OCI-LY3 (cell line): Measurements from ENCODE around the gene TYRO3.

Source experiments
- H2AFZ ChIP-seq: fragments of 200-600, 300-600 bp; shearing (Covaris generic); 2 replicates; pipeline ENCODE4 v1.6.0; 2014; ENCODE audit warnings: antibody characterized with exemption, low read depth, low read length
- H3K27ac ChIP-seq: fragments of 200-600, 300-600 bp; sonication (generic); 2 replicates; pipeline ENCODE4 v1.5.1; 2014; ENCODE audit warnings: mild to moderate bottlenecking, low read length, moderate library complexity, mixed read lengths
- H3K27me3 ChIP-seq: fragments of 200-600, 300-600 bp; sonication (generic); 2 replicates; pipeline ENCODE4 v1.6.1; 2014; ENCODE audit warnings: low read depth, low read length, mixed read lengths
- H3K36me3 ChIP-seq: fragments of 200-600, 300-600 bp; sonication (generic); replicated peaks from 2 replicates; pipeline ENCODE3; 2014; ENCODE audit warnings: low read depth, low read length, mixed read lengths
- H3K4me1 ChIP-seq: fragments of 300-600, 200-600 bp; sonication (generic); 2 replicates; pipeline ENCODE4 v1.6.1; 2014; ENCODE audit warnings: low read length, mixed read lengths
- H3K4me2 ChIP-seq: fragments of 200-600, 300-600 bp; sonication (generic); 2 replicates; pipeline ENCODE4 v1.6.1; 2014; ENCODE audit warnings: low read length, mixed read lengths
- H3K4me3 ChIP-seq: fragments of 300-600, 200-600 bp; sonication (generic); 2 replicates; pipeline ENCODE4 v1.5.1; 2014; ENCODE audit warnings: antibody characterized with exemption, mild to moderate bottlenecking, low read length, moderate library complexity
- H3K79me2 ChIP-seq: fragments of 300-600, 200-600 bp; shearing (Covaris generic); 2 replicates; pipeline ENCODE4 v1.6.1; 2014; ENCODE audit warnings: mild to moderate bottlenecking, low read length, mixed read lengths
- H3K9ac ChIP-seq: fragments of 300-600, 200-600 bp; shearing (Covaris generic); 2 replicates; pipeline ENCODE4 v1.6.0; 2014; ENCODE audit warnings: mild to moderate bottlenecking, low read length, moderate library complexity
- H3K9me3 ChIP-seq: fragments of 200-600, 300-600 bp; shearing (Covaris generic); 2 replicates; pipeline ENCODE4 v1.6.1; 2014; ENCODE audit warnings: low read length, mixed read lengths; ENCODE audit not compliant: insufficient read depth
- H4K20me1 ChIP-seq: fragments of 200-600, 300-600 bp; sonication (generic); 2 replicates; pipeline ENCODE4 v1.6.1; 2016; ENCODE audit warnings: low read length, mixed read lengths; ENCODE audit not compliant: insufficient read depth
- CTCF ChIP-seq: fragments of 200-600, 300-600 bp; sonication (generic); IDR thresholded peaks from 2 replicates; pipeline ENCODE4 v1.5.1; 2014; ENCODE audit warnings: antibody characterized with exemption, low read length, low read depth
- EZH2phosphoT487 ChIP-seq: fragments of 200-600 bp; shearing (Covaris generic); IDR thresholded peaks from 2 replicates; pipeline ENCODE4 v1.6.1; 2018; ENCODE audit warnings: antibody characterized with exemption, mixed run types, low read depth

TYRO3 gene

GRCh38 chr15:41571948-41572347 is 12.9 kb downstream of the TYRO3 start:
- Histone ChIP-seq H2AFZ (no peak overlapping the region), H3K4me3 (no peak overlapping the region), H3K9me3 (no peaks in the 10 kb centered on the region), H3K79me2 (no peaks in the 10 kb centered on the region), H3K9ac (no peak overlapping the region), H3K27ac (no peak overlapping the region), H4K20me1 (no peaks in the 10 kb centered on the region), H3K27me3 (no peaks in the 10 kb centered on the region), H3K4me1 (no peaks in the 10 kb centered on the region), H3K4me2 (no peak overlapping the region), H3K36me3 (no peaks in the 10 kb centered on the region)
- TF ChIP-seq CTCF: no peak
- no peak for TF ChIP-seq EZH2phosphoT487

GRCh38 chr15:41572866-41573265 is 13.9 kb downstream of the TYRO3 start:
- H3K27me3 ChIP-seq: no peaks in the 10 kb centered on the region
- no peak overlapping the region for H2AFZ ChIP-seq
- no peaks in the 10 kb centered on the region for H3K36me3 ChIP-seq
- no peak for TF ChIP-seq CTCF
- no peak for TF ChIP-seq EZH2phosphoT487
- no peaks in the 10 kb centered on the region for H4K20me1 ChIP-seq
- no peak overlapping the region for H3K4me2 ChIP-seq
- H3K4me1 ChIP-seq: no peaks in the 10 kb centered on the region
- H3K79me2 ChIP-seq: no peaks in the 10 kb centered on the region
- no peak overlapping the region for H3K4me3 ChIP-seq
- H3K9ac ChIP-seq: no peak overlapping the region
- H3K27ac ChIP-seq: no peak overlapping the region
- no peaks in the 10 kb centered on the region for H3K9me3 ChIP-seq

- no peak overlapping the region for H3K4me3 ChIP-seq
- no peak overlapping the region for H3K4me2 ChIP-seq
- no peaks in the 10 kb centered on the region for H3K4me1 ChIP-seq
- H3K27me3 ChIP-seq: no peaks in the 10 kb centered on the region
- H2AFZ ChIP-seq: no peak overlapping the region
- no peaks in the 10 kb centered on the region for H3K9me3 ChIP-seq
- H3K36me3 ChIP-seq: no peaks in the 10 kb centered on the region
- no peak overlapping the region for H3K27ac ChIP-seq
- no peaks in the 10 kb centered on the region for H3K79me2 ChIP-seq
- TF ChIP-seq EZH2phosphoT487 (no peak), CTCF (no peak)
- no peaks in the 10 kb centered on the region for H4K20me1 ChIP-seq
- H3K9ac ChIP-seq: no peak overlapping the region
These were observed 14.4 kb downstream of the TYRO3 start for GRCh38 chr15:41573396-41573795.

- H3K27ac ChIP-seq: no peak overlapping the region
- H3K4me2 ChIP-seq: no peak overlapping the region
- no peak overlapping the region for H3K4me3 ChIP-seq
- H3K36me3 ChIP-seq: no peaks in the 10 kb centered on the region
- no peaks in the 10 kb centered on the region for H4K20me1 ChIP-seq
- no peak for TF ChIP-seq EZH2phosphoT487
- TF ChIP-seq CTCF: no peak
- no peak overlapping the region for H2AFZ ChIP-seq
- no peak overlapping the region for H3K9ac ChIP-seq
- H3K79me2 ChIP-seq: no peaks in the 10 kb centered on the region
- no peaks in the 10 kb centered on the region for H3K27me3 ChIP-seq
- no peaks in the 10 kb centered on the region for H3K9me3 ChIP-seq
- no peaks in the 10 kb centered on the region for H3K4me1 ChIP-seq
These were observed 15.1 kb downstream of the TYRO3 start for GRCh38 chr15:41574158-41574557.
